Measurements from ENCODE around the gene MANBA.

- TF ChIP-seq CTCF (IDR thresholded peaks at IDR 0.05; ENCODE audit: insufficient read depth, low read depth, low read length) (no peak), EZH2 (IDR thresholded peaks at IDR 0.05; ENCODE audit: insufficient read depth, low read length) (no peak)
Observed at GRCh38 chr4:102642631-102643298, 118.0 kb downstream of the MANBA start.

Data from astrocyte (in vitro differentiated cells and primary cell).